Right ventricle myocardium inferior (tissue), 1 donor: ENCODE measurements around the gene TUBE1. TPM values are rescaled to one million over a fixed set of nuclear protein-coding genes. Genes with fewer than 3 reads are reported as not detected.

Experiments
- ATAC-seq: fragments of 200-7000 bp; cut with Tn5 transposase; one replicate; pipeline ENCODE4 v1.9.1; 2020; ENCODE audit warnings: mild to moderate bottlenecking, moderate library complexity
- DNase-seq: peaks from one replicate; pipeline ENCODE4 v3.0.0; 2021; ENCODE audit errors: missing footprints
- intact Hi-C: fragments of 100-400 bp; cut with DNase I; formaldehyde crosslinking; loops from one replicate; pipeline ENCODE4 v1.11.0; 2022
- total RNA-seq: library from RNA; stranded (reverse); fragmentation: NEBNext Ultra II Directional; extraction: Animal tissue kit (Norgen Biotek cat#: 25700); gene quantifications from one replicate; pipeline ENCODE4 v1.2.1, GENCODE V29; 2021
- donor health status: DM: no; HTN: yes; CAD: no; lungs with severe emphysema.

Gene TUBE1
- total RNA-seq, 1 donor from 2014 or later, result 24.0 TPM

DNA sequence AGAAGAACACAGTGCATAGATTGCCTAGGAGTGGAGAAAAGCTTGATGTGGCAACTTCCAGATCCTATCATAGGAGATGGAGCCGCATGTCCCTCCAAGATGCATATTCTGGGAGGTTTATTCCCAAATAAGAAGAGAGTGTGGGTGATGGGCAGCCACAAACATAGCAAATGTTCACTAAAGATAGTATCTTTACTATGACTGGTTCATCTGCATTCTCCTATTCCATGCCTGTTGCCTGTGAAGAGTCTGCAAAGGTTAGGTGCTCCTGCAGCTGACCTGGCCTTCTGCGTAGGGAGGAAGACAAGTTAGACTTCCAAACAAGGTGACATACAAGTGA is 47.9 kb downstream of the TUBE1 start:
- ATAC-seq (no peak), DNase-seq (no peak)
- intact Hi-C loops, result no loop called here

- intact Hi-C loops, result no loop called here
- ATAC-seq (no peak), DNase-seq (no peak)
Measured at GRCh38 chr6:112038756-112039430, 48.4 kb downstream of the TUBE1 start.

- DNase-seq, result no peak
- intact Hi-C loops, result no loop called here
- ATAC-seq, result peak; percentile 23
Measured at GRCh38 chr6:112038268-112038667, 49.0 kb downstream of the TUBE1 start.

DNA sequence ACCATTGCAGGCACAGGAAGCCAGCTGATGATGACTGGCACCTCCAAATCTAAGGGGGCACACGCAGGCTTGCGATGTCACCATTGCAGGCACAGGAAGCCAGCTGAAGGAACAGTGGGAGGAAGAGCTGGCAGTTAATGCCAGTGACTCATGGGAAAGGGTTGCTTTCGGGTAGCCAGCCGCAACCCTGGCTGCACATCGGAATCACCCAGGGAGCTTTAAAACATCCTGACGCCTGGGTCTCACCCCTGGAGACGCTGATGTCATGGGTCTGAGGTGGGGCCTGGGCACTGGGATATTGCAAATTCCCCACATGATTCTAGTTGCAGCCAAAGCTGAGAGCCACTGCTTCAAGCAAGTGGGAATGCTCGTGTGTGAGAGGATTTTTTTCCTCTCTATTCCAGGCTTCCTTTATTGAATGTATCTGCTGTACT is 49.5 kb downstream of the TUBE1 start:
- peak; percentile 76 for DNase-seq
- intact Hi-C loops, result no loop called here
- ATAC-seq, result peak; percentile 88

DNA sequence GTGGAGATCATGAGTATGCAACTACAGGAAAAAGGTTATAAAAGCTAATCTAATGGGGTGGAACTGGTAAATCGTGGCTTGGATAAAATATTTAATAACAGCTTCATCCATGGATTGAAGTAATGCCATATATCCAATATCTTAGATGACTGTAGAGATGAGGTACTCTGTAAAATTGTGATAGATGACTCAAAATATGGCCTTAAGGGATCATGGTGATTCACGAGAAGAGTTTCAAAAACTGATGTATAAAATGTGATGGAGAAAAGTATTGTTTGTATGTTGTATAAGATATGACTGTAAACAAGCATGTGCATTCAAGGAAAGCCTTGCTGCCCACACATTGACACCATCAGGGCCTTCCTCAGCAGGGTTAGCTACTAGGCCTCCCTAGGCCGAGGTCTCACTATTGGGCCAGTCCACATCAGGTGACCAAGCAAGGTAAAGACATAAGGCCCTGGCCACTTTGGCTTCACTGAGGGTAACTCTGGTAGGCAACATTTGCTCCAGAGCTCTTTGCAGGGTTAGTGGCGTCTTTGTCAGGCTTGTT is 51.1 kb downstream of the TUBE1 start:
- ATAC-seq (no peak), DNase-seq (no peak)
- intact Hi-C loops, result no loop called here

GRCh38 chr6:112034616-112034995 is 52.7 kb downstream of the TUBE1 start:
- no peak for ATAC-seq
- no peak for DNase-seq
- intact Hi-C loops, result no loop called here

- DNase-seq, result no peak
- no peak for ATAC-seq
- intact Hi-C loops, result no loop called here
Measured at GRCh38 chr6:112033791-112034615, 53.3 kb downstream of the TUBE1 start.

- DNase-seq (no peak), ATAC-seq (no peak)
- intact Hi-C loops, result no loop called here
Measured at GRCh38 chr6:112032728-112033127, 54.6 kb downstream of the TUBE1 start.

DNA sequence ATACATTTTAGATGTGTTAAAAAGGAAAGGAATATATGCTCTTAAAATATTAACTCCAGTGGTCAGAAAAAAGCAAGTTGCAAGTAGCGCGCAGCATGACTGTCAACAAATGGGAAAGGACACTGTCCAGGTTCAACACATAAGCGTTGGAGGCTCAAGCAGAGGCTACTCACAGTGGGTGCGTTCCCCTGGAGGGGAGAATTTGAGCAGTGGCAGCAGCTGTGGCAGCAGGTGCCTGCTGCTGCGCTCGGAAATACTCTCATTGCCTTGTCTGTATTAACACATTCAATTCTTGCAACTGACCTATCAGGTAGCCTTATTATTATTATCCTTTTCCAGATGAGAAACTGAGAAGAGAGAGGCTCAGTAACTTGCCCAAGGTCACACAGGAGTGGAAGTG is 55.3 kb downstream of the TUBE1 start:
- ATAC-seq, result no peak
- DNase-seq, result no peak
- intact Hi-C loops, result no loop called here

GRCh38 chr6:112030961-112031660 is 56.2 kb downstream of the TUBE1 start:
- ATAC-seq (peak; percentile 39), DNase-seq (no peak)
- intact Hi-C loops, result no loop called here

DNA sequence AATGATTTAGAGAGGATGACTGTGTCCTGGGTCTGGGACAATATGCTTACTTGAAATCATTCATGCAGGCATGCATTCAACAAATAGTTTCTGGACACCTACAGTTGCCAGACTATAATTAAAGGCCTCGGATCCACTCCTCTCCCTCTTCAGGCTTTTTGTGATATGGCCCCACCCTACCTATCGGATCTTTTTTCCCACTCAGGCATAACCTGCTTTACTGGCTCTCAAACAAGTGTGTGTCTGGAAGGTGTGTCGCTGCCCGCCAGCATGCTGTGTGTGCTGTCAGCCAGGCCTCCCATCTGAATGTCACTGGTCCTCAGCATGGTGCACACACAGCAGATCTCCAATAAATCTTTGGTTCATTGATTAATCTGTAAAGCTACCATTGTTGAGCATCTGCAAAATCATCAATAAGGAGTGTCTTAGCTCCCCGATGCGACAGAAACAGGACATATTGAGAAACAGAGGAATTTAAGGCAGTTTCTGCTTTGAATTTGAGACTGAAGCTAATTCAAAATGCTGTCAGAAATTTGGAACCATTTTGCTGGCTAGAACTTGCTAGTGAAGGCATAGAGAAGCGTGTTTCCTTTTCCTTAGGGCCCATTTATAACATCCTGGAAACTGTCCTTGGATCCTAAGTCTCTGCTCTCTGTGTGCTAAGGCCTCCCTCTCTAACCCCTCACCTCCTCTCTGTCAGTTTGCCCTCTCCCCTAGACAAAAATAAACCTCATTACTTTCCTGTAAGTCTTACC is 56.9 kb downstream of the TUBE1 start:
- DNase-seq, result no peak
- ATAC-seq, result peak; percentile 23
- intact Hi-C loops, result no loop called here

- ATAC-seq, result no peak
- intact Hi-C loops, result no loop called here
- DNase-seq, result no peak
Measured at GRCh38 chr6:112029045-112029822, 58.0 kb downstream of the TUBE1 start.

- no peak for ATAC-seq
- intact Hi-C loops, result no loop called here
Measured at GRCh38 chr6:112027942-112028674, 59.2 kb downstream of the TUBE1 start.

GRCh38 chr6:112026933-112027332 is 60.3 kb downstream of the TUBE1 start:
- no peak for ATAC-seq
- intact Hi-C loops, result no loop called here
- no peak for DNase-seq

More at GRCh38 chr6:112027942-112028674, 59.2 kb downstream of the TUBE1 start:
- no peak for DNase-seq

GRCh38 chr6:112024464-112024863 is 62.8 kb downstream of the TUBE1 start:
- DNase-seq, result no peak
- intact Hi-C loops, result no loop called here
- ATAC-seq, result no peak

DNA sequence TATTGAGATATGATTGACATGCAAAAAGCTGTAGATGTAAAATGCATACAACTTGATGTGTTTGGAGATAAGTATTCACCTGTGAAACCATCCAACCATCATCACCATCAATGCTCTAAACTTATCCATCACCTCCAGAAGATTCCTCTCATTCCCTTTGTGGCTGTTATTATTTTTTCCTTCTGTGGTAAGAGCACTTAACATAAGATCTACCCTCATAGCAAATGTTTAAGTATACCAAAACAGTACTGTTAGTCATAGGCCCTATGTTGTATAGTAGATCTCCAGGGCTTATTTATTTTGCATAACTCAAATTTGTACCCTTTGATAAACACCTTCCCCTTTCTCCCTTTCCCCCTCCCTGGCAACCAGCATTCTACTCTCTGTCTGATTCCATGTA is 64.5 kb downstream of the TUBE1 start:
- intact Hi-C loops, result no loop called here
- ATAC-seq, result no peak
- DNase-seq, result no peak

- intact Hi-C loops, result no loop called here
- no peak for DNase-seq
- ATAC-seq, result no peak
Measured at GRCh38 chr6:112021691-112022310, 65.5 kb downstream of the TUBE1 start.
